Activated CD8-positive, alpha-beta memory T cell treated with anti-CD3 and anti-CD28 coated beads, Interleukin-2, amount 50 U/mL, for 24 hours (primary cell): ENCODE data around the gene NOCT.
"Not testable (repeated sequence)": the region's sequence is repeated elsewhere in the genome, so short reads cannot be mapped to it uniquely, and the experiment has no call there.

Source experiments
- DNase-seq: peaks from one replicate; pipeline ENCODE4 v3.0.0-alpha.2; 2020; ENCODE audit errors: extremely low read depth

NOCT gene

GRCh38 chr4:139050446-139050845 lies 34.9 kb downstream of the NOCT start:
- DNase-seq, result no peak

DNA sequence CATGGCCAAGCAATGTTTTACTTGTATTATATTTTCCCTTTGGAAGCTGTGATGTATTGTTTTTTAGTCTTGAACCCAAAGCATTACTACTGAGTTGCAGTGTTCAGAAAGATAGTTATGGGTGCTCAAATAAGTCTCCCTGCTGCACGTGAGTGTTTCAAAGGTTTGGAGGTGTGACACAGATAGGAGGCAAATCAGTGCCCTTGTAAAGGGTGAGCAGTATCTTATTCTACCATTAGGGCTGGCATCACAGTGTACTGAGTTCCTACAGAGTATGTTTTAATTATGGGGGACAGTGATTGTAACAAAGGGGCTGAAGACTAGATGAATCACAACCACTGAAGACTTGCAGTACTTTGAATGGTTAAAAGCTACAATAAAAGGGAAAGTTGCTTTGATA lies 38.3 kb downstream of the NOCT start:
- DNase-seq, result no peak

GRCh38 chr4:139054791-139055505 lies 39.4 kb downstream of the NOCT start:
- no peak for DNase-seq

- DNase-seq, result not testable (repeated sequence)
Observed at GRCh38 chr4:139059026-139059425, 43.4 kb downstream of the NOCT start.

- no peak for DNase-seq
Observed at GRCh38 chr4:139060591-139060990, 45.0 kb downstream of the NOCT start.

DNA sequence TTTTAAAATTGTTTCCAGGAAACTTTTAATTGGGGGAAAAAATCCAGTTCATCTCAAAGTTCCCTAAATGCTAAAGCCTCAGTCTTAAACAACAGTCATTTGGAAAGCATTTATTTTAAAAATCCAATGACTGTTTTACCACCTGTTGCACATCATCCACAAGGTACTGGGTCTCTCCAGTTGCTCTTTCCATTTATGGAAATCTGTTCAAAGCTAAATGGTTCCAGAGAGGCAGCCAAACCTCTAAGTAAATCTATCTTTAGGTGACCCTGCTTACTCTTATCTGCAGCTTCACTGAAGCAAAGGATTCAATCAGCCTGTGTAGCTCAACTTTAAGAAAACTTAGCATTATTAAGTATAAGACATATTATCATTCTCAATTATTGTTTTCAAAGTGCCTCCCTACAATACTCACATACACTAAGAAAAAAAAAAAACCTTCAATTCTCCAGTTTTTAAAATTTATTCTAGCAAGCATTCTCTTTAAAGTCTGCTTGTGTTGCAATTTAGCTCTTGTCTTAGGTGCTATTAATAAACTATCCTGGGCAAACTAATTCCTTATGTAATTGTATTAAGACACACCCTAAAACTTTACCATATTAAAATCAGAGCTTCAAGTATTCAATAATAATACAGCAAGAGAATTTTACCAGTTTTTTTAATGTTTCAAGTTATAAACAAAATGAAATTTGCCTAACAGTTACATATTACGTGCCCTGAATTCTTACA lies 60.6 kb downstream of the NOCT start:
- DNase-seq, result no peak

DNA sequence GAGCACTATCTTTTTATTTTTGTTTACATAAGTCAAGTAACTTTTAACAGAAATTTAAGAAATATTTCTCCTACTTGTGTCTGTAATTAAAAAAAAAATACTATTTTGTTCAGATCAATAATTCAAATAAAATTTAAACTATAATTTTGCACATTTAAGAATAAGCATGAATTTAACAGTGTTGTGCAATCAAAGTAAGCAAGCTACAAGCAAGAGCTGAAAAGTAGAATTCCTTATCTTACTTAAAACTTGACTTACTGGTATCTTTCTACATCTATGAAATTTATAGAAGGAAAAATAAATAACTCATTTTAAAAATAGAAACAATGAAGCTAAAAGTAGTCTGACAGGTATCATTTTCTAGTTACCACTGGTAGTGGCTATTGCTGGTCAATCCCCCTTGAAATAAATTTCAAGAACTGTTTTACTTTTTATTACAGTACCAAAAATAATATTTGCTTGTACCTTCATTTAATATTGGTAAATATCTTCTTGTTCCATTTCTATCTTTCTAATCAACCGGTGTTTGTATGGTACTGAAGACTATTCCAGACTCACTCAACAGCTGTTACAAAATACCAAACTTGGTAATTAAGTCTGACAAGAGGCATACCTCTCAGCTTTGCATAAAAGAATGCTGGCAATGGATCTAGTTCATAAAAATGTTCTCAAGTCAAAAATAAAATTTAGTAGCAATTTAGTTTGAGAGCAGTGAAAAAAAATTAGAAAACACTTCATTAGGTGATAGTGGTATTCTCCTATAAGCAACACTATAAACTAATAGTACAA lies 62.2 kb downstream of the NOCT start:
- DNase-seq, result no peak

- no peak for DNase-seq
Observed at GRCh38 chr4:139078926-139079325, 63.3 kb downstream of the NOCT start.

- peak; percentile 83 for DNase-seq
Observed at GRCh38 chr4:139082750-139083606, 67.4 kb downstream of the NOCT start.

GRCh38 chr4:139083607-139083955 lies 68.0 kb downstream of the NOCT start:
- DNase-seq, result no peak

DNA sequence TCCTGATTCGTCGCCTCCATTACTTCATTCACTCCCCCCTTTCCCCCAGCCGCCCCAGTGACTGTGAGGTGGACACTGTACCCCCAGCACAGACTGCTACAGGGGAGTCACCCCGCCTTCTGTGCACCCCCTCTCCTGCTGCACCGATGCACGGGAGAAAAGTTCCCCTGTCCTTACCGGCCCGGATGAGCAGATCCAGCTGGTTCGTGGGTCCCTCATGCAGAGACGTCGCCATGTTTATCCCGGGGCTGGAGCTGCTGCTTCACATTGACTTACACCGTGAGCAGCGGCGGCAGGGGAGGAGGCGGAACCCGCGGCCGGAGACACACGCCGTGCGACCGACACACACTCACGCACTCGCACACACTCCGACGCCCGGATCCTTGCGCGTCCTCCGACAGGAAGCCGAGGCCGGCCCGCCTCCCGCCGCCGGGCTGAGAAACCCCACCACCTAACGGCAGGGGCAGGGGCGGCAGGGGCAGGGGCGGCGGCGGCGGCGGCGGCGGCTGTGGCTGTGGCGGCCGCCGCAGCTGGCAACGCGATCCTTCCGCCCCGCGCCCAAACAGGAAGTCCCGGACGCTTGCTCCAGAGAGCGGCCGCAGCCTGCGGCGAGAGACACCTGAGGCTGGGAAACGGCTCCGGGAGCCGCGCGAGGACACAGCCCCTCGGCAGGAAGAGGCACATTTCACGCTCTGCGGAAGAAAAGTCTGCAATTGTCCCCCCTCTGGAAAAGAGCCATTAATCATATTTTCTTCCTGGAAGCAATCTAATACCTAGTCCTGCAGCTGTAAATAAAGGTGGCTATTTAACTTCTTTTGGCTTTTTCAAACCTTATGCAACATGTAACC lies 68.6 kb downstream of the NOCT start:
- DNase-seq, result peak; percentile 69

GRCh38 chr4:139084804-139085093 lies 69.2 kb downstream of the NOCT start:
- no peak for DNase-seq

- DNase-seq, result no peak
Observed at GRCh38 chr4:139085141-139085540, 69.6 kb downstream of the NOCT start.

DNA sequence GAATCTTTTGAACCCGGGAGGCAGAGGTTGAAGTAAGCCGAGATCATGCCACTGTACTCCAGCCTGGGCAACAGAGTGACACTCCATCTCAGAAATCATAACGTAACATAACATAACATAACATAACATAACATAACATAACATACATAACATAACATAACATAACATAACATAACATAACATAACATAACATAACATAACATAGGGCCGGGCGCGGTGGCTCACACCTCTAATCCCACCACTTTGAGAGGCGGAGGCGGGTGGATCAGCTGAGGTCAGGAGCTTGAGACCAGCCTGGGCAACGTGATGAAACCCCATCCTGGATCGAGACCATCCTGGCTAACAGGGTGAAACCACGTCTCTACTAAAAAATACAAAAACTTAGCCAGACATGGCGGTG lies 76.7 kb downstream of the NOCT start:
- no peak for DNase-seq
